PC-9 (cell line): Measurements from ENCODE around the gene MSLN. TPM values are rescaled to one million over a fixed set of nuclear protein-coding genes. Genes with fewer than 3 reads are reported as not detected.

ENCODE experiments used
- BruUV-seq: library from RNA; stranded (reverse); fragments of 400-500 nt; replicated peaks from 2 replicates; lab custom pipeline; 2021; lab: Mats Ljungman, UMichigan
- CTCF ChIA-PET: fragments of 300-600 bp; sonication (Branson Sonifier 250); formaldehyde crosslinking; loops from one replicate; lab custom pipeline; 2022; ENCODE audit warnings: antibody characterized with exemption; lab: Charles Lee
- POLR2A ChIA-PET: fragments of 300-600 bp; sonication (Branson Sonifier 250); formaldehyde crosslinking; loops from one replicate; lab custom pipeline; 2022; ENCODE audit warnings: antibody characterized with exemption; ENCODE audit not compliant: unreplicated experiment; lab: Charles Lee
- DNase-seq, 2 experiments: peaks; one replicate each; pipeline versions ENCODE4 v3.0.0 to v3.0.0-alpha.2; 2015 to 2022; ENCODE audit warnings: mixed read lengths in 1 of 2
- H2AFZ ChIP-seq: fragments of 200-600 bp; sonication (generic); 2 replicates; pipeline ENCODE4 v1.8.1; 2017; ENCODE audit warnings: antibody characterized with exemption
- H3F3A ChIP-seq: fragments of 200-600 bp; sonication (generic); 2 replicates; pipeline ENCODE4 v1.8.1; 2017; ENCODE audit warnings: antibody characterized with exemption, mild to moderate bottlenecking, low read depth; ENCODE audit not compliant: insufficient read depth
- H3K27ac ChIP-seq: fragments of 200-600 bp; sonication (generic); 2 replicates; pipeline ENCODE4 v1.6.1; 2016; ENCODE audit warnings: mixed run types
- H3K27me3 ChIP-seq: fragments of 200-600 bp; sonication (generic); 2 replicates; pipeline ENCODE4 v1.6.1; 2016; ENCODE audit warnings: low read depth, mixed run types; ENCODE audit not compliant: insufficient read depth
- H3K36me3 ChIP-seq: fragments of 200-600 bp; sonication (generic); 2 replicates; pipeline ENCODE4 v1.6.1; 2016; ENCODE audit warnings: low read depth, mixed run types
- H3K4me1 ChIP-seq: fragments of 200-600 bp; sonication (generic); replicated peaks from 2 replicates; pipeline ENCODE4 v1.6.1; 2016; ENCODE audit warnings: mixed run types; ENCODE audit not compliant: insufficient read depth
- H3K4me2 ChIP-seq: fragments of 200-600 bp; sonication (generic); 2 replicates; pipeline ENCODE4 v1.6.1; 2017; ENCODE audit warnings: mixed run types
- H3K4me3 ChIP-seq: fragments of 200-600 bp; sonication (generic); 2 replicates; pipeline ENCODE4 v1.6.1; 2016; ENCODE audit warnings: mixed run types
- H3K79me2 ChIP-seq: fragments of 200-600 bp; sonication (generic); 2 replicates; pipeline ENCODE4 v1.6.1; 2017; ENCODE audit warnings: low read depth, mixed run types
- H3K9me2 ChIP-seq: fragments of 200-600 bp; sonication (generic); 2 replicates; pipeline ENCODE4 v1.8.1; 2017; ENCODE audit warnings: mild to moderate bottlenecking; ENCODE audit not compliant: insufficient read depth
- H3K9me3 ChIP-seq: fragments of 200-600 bp; sonication (generic); 2 replicates; pipeline ENCODE4 v1.8.1; 2016; ENCODE audit warnings: low read depth; ENCODE audit not compliant: insufficient read depth
- H4K20me1 ChIP-seq: fragments of 200-600 bp; sonication (generic); 2 replicates; pipeline ENCODE4 v1.8.1; 2017; ENCODE audit not compliant: insufficient read depth
- EZH2 ChIP-seq: fragments of 200-600 bp; sonication (generic); IDR thresholded peaks from 2 replicates; pipeline ENCODE4 v1.8.0; 2017; ENCODE audit warnings: antibody characterized with exemption, low read depth
- intact Hi-C: fragments of 100-400 bp; cut with micrococcal nuclease; formaldehyde crosslinking; loops from one replicate; pipeline ENCODE4 v1.10.0; 2022; ENCODE audit not compliant: unreplicated experiment
- total RNA-seq: library from RNA; stranded (reverse); gene quantifications from 2 replicates; pipeline ENCODE4 v1.2.3, GENCODE V29; 2021
- TF ChIP-seq, protein P1 (sequence below): fragments of 200-600 bp; sonication (generic); conservative IDR thresholded peaks from 2 replicates; pipeline ENCODE4 v1.6.1; 2017; ENCODE audit warnings: mixed run types, antibody characterized with exemption, mild to moderate bottlenecking, moderate library complexity

Gene MSLN
- total RNA-seq, 1 experiment from 2014 or later = 59.9 TPM

DNA sequence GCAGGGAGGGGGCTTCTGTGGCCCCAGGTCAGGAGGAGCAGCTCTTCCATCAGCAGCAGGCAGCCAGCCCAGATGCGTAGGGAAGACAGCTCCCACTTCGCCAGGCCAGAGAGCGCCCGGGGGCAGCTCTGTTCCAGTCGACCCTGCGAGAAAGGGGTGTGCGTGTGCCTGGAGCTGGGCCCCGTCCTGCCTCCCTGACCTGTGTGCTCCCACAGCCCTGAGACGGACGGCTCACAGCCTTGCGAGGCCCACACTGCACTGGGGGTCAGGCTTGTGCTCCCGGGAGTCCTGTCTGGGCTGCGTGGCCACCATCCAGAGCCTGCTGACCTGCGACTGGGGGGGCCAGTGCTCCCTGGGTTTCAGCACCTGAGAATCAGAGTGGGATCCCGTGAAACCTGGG lies 469 bp upstream of the MSLN start:
- POLR2A ChIA-PET = interaction anchor here (0.5 to 1.7 kb wide), 5 partner anchors 9 to 209 kb away, joined by 3 to 41 read pairs (median 4); partner anchors contain the start of genes ANTKMT, CHTF18 and RPUSD1
- no peak overlapping the region for H2AFZ ChIP-seq

DNA sequence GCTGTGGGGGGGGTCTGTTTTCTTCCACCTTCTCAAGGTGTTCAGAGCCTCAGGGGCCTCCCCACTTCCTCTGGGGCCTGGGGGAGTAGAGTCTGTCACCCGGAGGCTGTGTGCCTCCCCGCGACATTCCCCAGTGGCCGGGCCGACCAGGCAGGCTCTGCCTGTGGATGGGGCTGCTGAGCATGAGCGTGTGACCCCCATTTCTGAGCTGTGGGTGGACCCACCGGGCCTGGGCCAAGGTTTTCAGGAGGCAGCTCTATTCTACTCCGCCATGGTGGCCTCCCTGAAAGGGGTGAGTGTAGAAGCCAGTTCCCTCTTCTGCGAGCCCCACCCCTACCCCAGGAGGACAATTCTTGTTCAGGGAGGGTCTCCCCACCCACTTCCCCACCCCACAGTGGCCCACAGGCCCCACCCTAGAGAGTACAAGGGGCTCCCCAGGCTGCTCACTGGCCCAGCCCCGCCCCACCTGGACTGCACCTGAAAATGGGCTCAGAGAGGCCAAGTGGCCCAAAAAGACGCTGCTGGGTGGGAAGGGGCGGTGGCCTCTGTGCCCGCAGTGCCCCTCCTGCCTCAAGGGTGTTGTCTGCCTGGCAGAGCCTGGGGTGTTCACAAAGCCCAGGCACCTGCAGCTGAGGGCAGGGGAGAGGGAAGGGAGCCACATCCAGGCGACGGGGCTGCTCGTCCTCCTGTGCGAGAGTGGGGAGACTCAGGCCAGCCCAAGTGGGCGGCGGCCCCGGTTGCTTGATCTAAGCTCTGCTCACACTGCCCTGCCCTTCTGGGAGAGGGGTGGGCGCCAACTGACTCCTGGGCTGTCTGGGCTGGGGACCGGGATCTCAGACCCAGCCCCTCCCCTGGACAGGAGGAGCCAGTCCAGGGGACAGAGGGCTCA lies 1.3 kb downstream of the MSLN start:
- H3K9me3 ChIP-seq = no peaks in the 10 kb centered on the region
- no peaks in the 10 kb centered on the region for H3K79me2 ChIP-seq
- H4K20me1 ChIP-seq = no peaks in the 10 kb centered on the region
- H3K36me3 ChIP-seq = no peaks in the 10 kb centered on the region
- H2AFZ ChIP-seq = no peak overlapping the region
- TF ChIP-seq, protein P1, sequence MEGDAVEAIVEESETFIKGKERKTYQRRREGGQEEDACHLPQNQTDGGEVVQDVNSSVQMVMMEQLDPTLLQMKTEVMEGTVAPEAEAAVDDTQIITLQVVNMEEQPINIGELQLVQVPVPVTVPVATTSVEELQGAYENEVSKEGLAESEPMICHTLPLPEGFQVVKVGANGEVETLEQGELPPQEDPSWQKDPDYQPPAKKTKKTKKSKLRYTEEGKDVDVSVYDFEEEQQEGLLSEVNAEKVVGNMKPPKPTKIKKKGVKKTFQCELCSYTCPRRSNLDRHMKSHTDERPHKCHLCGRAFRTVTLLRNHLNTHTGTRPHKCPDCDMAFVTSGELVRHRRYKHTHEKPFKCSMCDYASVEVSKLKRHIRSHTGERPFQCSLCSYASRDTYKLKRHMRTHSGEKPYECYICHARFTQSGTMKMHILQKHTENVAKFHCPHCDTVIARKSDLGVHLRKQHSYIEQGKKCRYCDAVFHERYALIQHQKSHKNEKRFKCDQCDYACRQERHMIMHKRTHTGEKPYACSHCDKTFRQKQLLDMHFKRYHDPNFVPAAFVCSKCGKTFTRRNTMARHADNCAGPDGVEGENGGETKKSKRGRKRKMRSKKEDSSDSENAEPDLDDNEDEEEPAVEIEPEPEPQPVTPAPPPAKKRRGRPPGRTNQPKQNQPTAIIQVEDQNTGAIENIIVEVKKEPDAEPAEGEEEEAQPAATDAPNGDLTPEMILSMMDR = no peak
- no peak for TF ChIP-seq EZH2
- H3K4me1 ChIP-seq = peaks cover 16% of the 10 kb centered on the region
- H3K4me3 ChIP-seq = no peak overlapping the region
- intact Hi-C loops = loop anchor here (2.0 kb wide), 2 partner anchors 15 to 21 kb away; partner anchors contain the start of gene CIAO3
- ChIA-PET POLR2A (interaction anchor here (0.6 to 1.7 kb wide), 7 partner anchors 21 to 41 kb away, joined by 3 to 41 read pairs (median 6); partner anchors contain the start of genes ANTKMT, CHTF18, HAGHL and RPUSD1), CTCF (interaction anchor here (0.5 to 2.1 kb wide), 6 partner anchors 21 to 49 kb away, joined by 3 to 7 read pairs (median 3); partner anchors contain the start of genes CHTF18, CIAO3 and RPUSD1)
- no peak overlapping the region for H3K27ac ChIP-seq
- peak in 1 of 2 experiments; percentile 64 for DNase-seq
- no peaks in the 10 kb centered on the region for H3K9me2 ChIP-seq
- no peak overlapping the region for H3K4me2 ChIP-seq
- peaks cover 4% of the 10 kb centered on the region; the same call in 1 of the 2 replicates for H3F3A ChIP-seq
- BruUV-seq = no TSS peak
- no peaks in the 10 kb centered on the region for H3K27me3 ChIP-seq

More for the DNA sequence above, 469 bp upstream of the MSLN start:
- no peak for TF ChIP-seq EZH2
- TF ChIP-seq, protein P1 = no peak
- H3K4me1 ChIP-seq = peaks cover 16% of the 10 kb centered on the region
- H3K36me3 ChIP-seq = no peaks in the 10 kb centered on the region
- no peaks in the 10 kb centered on the region for H3K79me2 ChIP-seq
- H3K9me2 ChIP-seq = no peaks in the 10 kb centered on the region
- intact Hi-C loops = loop anchor here (2.0 kb wide), 2 partner anchors 17 to 19 kb away; partner anchors contain the start of gene CIAO3
- no peak for DNase-seq
- no peaks in the 10 kb centered on the region for H3K27me3 ChIP-seq
- no peak overlapping the region for H3K4me3 ChIP-seq
- H3K9me3 ChIP-seq = no peaks in the 10 kb centered on the region
- H3K4me2 ChIP-seq = peak overlapping the region; percentile 51; the same call in 1 of the 2 replicates
- no peak overlapping the region for H3K27ac ChIP-seq
- H3F3A ChIP-seq = peaks cover 4% of the 10 kb centered on the region; the same call in 1 of the 2 replicates
- no TSS peak for BruUV-seq
- no peaks in the 10 kb centered on the region for H4K20me1 ChIP-seq
- CTCF ChIA-PET = interaction anchor here (2.1 kb wide), 1 partner anchor 48 kb away, joined by 7 read pairs; no protein-coding TSS in a partner anchor

DNA sequence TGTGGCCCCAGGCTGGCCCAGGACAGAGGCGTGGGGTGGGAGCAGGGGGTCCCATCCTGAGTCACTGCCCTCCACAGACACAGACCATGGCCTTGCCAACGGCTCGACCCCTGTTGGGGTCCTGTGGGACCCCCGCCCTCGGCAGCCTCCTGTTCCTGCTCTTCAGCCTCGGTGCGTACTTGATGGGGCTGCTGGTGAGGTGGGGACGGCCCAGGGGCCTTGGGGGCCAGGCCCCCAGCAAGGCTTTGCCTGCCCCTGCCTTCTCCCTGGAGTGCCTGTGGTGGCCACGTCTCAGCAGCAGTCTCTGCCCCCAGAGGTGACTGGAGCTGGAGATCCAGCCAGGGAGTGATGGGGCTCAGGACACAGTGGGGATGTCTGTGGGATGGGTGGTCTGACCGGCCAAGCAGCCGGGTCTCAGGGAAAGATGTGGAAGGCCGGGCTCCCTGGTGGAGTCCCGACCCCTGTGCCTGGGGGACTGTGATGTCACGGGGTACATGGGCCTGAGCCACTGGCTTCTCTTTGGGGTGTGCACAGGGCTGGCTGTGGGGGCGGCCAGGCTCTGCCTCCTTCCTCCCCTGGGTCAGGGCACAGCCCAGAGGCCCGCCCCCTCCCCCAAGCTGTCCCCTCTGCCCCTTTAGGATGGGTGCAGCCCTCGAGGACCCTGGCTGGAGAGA lies 2.2 kb downstream of the MSLN start:
- Histone ChIP-seq H3K27ac (no peak overlapping the region), H3K79me2 (no peaks in the 10 kb centered on the region), H2AFZ (no peak overlapping the region), H4K20me1 (no peaks in the 10 kb centered on the region), H3K4me1 (peaks cover 16% of the 10 kb centered on the region), H3K27me3 (no peaks in the 10 kb centered on the region), H3K4me2 (no peak overlapping the region), H3K36me3 (no peaks in the 10 kb centered on the region), H3K9me2 (no peaks in the 10 kb centered on the region), H3K9me3 (no peaks in the 10 kb centered on the region), H3F3A (peaks cover 4% of the 10 kb centered on the region; the same call in 1 of the 2 replicates), H3K4me3 (no peak overlapping the region)
- intact Hi-C loops = no loop called here
- POLR2A ChIA-PET = interaction anchor here (0.6 kb wide), 1 partner anchor 36 kb away, joined by 3 read pairs; the partner anchor contains the start of gene HAGHL
- CTCF ChIA-PET = interaction anchor here (1.2 kb wide), 1 partner anchor 22 kb away, joined by 3 read pairs; the partner anchor contains the start of gene CIAO3
- no TSS peak for BruUV-seq
- DNase-seq = no peak
- TF ChIP-seq, protein P1 = no peak
- no peak for TF ChIP-seq EZH2
